RWPE2 (cell line): ENCODE results near the gene PLEKHG2.
"Not testable (repeated sequence)": the region's sequence is repeated elsewhere in the genome, so short reads cannot be mapped to it uniquely, and the experiment has no call there.

Experiments
- ATAC-seq: fragments of 200-7000 bp; cut with Tn5 transposase; 3 replicates; pipeline ENCODE4 v1.9.1; 2021; ENCODE audit warnings: low read depth
- DNase-seq: peaks from one replicate; pipeline ENCODE4 v3.0.0-alpha.2; 2020; ENCODE audit warnings: low spot score
- H3K27ac ChIP-seq: fragments of 450-650 bp; 2 replicates; pipeline ENCODE4 v1.5.1; 2017; ENCODE audit warnings: mild to moderate bottlenecking; ENCODE audit not compliant: poor library complexity, severe bottlenecking
- H3K27me3 ChIP-seq: fragments of 250-450 bp; sonication (Bioruptor Pico); 2 replicates; pipeline ENCODE4 v1.5.1; 2021; ENCODE audit warnings: mild to moderate bottlenecking, moderate library complexity; ENCODE audit not compliant: insufficient read depth, poor library complexity, severe bottlenecking
- H3K36me3 ChIP-seq: fragments of 250-450 bp; sonication (Bioruptor Pico); 2 replicates; pipeline ENCODE4 v1.5.1; 2020; ENCODE audit warnings: low read depth, mild to moderate bottlenecking, moderate library complexity
- H3K4me1 ChIP-seq: fragments of 250-450 bp; sonication (Bioruptor Pico); 2 replicates; pipeline ENCODE4 v1.5.1; 2021; ENCODE audit warnings: mild to moderate bottlenecking, moderate library complexity; ENCODE audit not compliant: insufficient read depth, poor library complexity, severe bottlenecking
- H3K4me3 ChIP-seq: fragments of 250-450 bp; sonication (Bioruptor Pico); 2 replicates; pipeline ENCODE4 v1.5.1; 2021; ENCODE audit warnings: mild to moderate bottlenecking, moderate library complexity; ENCODE audit not compliant: severe bottlenecking
- H3K9me3 ChIP-seq: fragments of 250-450 bp; sonication (Bioruptor Pico); 2 replicates; pipeline ENCODE4 v1.5.1; 2021; ENCODE audit warnings: mild to moderate bottlenecking, moderate library complexity; ENCODE audit not compliant: severe bottlenecking
- TF ChIP-seq, protein P1 (sequence below): fragments of 450-650 bp; IDR thresholded peaks from one replicate; pipeline ENCODE4 v1.5.1; 2017; ENCODE audit warnings: mild to moderate bottlenecking, moderate library complexity; ENCODE audit not compliant: poor library complexity, severe bottlenecking

Gene PLEKHG2

DNA sequence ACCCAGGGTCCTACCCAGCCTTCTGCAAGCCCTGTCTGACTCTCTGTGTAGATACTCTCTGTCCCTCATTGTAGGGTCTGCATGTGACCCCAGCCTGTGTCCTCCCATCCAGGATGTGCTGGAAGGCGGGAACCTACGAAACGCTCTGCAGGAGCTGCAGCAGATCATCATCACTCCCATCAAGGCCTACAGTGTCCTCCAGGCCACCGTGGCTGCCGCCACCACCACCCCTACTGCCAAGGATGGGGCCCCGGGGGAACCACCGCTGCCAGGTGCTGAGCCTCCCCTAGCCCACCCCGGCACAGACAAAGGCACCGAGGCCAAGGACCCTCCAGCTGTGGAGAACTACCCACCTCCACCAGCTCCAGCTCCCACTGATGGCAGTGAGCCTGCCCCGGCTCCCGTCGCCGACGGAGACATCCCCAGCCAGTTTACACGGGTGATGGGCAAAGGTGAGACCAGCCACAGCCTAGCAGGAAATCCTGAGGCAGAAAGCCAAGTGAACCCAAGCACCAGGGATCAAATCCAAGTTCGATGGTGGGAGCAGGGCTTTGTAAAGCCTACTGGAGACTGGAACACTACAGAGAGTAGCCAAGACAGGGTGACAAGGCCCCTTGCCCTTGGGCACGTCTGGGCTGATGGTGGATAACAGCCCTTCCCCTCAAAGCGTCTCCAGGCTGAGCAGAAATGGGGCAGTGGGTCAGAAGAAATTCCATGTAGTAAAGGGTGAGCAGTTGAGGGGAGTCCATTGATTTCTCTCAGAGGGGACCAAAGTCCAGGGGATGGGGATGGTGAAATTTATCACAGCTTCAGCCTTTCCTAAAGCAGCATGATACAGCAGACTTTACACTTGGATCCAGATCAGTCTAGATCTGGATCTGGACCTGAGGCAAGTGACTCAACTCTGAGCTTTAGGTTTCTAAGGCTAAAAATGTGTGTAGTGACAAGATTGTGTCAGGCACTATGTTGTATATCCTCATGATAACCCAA lies 34.8 kb upstream of the PLEKHG2 start:
- H3K27me3 ChIP-seq = no peaks in the 10 kb centered on the region
- H3K4me3 ChIP-seq = no peak overlapping the region
- H3K36me3 ChIP-seq = peaks cover 75% of the 10 kb centered on the region
- H3K4me1 ChIP-seq = no peaks in the 10 kb centered on the region
- TF ChIP-seq, protein P1, sequence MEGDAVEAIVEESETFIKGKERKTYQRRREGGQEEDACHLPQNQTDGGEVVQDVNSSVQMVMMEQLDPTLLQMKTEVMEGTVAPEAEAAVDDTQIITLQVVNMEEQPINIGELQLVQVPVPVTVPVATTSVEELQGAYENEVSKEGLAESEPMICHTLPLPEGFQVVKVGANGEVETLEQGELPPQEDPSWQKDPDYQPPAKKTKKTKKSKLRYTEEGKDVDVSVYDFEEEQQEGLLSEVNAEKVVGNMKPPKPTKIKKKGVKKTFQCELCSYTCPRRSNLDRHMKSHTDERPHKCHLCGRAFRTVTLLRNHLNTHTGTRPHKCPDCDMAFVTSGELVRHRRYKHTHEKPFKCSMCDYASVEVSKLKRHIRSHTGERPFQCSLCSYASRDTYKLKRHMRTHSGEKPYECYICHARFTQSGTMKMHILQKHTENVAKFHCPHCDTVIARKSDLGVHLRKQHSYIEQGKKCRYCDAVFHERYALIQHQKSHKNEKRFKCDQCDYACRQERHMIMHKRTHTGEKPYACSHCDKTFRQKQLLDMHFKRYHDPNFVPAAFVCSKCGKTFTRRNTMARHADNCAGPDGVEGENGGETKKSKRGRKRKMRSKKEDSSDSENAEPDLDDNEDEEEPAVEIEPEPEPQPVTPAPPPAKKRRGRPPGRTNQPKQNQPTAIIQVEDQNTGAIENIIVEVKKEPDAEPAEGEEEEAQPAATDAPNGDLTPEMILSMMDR = no peak
- H3K27ac ChIP-seq = no peak overlapping the region
- DNase-seq (no peak), ATAC-seq (no peak)
- no peaks in the 10 kb centered on the region for H3K9me3 ChIP-seq

DNA sequence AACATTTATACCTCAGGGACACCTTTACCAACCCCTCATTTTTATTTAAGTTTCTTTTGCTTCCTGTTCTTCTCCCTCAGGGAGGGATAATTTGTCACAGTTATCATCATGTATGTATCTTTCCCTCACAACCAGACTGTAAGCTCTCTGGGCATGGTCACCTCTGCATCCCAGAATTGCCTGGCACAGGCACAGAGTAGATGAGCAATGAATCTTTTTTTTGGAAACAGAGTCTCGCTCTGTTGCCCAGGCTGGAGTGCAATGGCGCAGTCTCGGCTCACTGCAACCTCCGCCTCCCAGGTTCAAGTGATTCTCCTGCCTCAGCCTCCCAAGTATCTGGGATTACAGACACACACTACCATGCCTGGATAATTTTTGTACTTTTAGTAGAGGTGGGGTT lies 33.1 kb upstream of the PLEKHG2 start:
- ATAC-seq, H3K4me1 ChIP-seq, H3K4me3 ChIP-seq, DNase-seq, H3K9me3 ChIP-seq, H3K27ac ChIP-seq, H3K27me3 ChIP-seq: not testable (repeated sequence)
- H3K36me3 ChIP-seq = peaks cover 85% of the 10 kb centered on the region

DNA sequence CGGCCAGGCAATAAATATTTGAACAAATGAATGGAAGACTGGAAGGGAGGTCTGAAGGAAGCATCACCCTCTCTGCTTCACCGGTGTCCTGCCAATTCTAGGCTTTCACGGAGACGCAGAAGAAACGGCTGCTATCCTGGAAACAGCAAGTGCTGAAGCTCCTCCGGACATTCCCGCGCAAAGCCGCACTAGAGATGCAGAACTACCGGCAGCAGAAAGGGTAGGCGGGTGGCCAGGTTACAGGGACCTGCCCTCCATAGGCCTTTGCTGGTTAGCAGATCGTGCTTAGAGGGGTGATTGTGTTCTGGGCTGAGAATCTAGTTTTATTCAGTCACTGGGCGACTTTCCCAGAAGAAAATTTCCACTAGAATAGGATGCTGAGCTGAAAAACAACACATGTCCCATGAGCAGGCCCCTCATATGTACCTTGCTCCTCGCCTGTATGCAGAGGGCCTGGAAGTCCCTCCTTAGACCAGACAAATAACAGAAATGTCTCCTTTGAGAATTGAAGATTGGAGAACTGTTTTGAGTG lies 32.5 kb upstream of the PLEKHG2 start:
- no peak for DNase-seq
- Histone ChIP-seq H3K9me3 (no peaks in the 10 kb centered on the region), H3K27me3 (no peaks in the 10 kb centered on the region), H3K4me1 (no peaks in the 10 kb centered on the region), H3K36me3 (peaks cover 80% of the 10 kb centered on the region), H3K27ac (no peak overlapping the region), H3K4me3 (no peak overlapping the region)
- TF ChIP-seq, protein P1 = no peak
- ATAC-seq = no peak

DNA sequence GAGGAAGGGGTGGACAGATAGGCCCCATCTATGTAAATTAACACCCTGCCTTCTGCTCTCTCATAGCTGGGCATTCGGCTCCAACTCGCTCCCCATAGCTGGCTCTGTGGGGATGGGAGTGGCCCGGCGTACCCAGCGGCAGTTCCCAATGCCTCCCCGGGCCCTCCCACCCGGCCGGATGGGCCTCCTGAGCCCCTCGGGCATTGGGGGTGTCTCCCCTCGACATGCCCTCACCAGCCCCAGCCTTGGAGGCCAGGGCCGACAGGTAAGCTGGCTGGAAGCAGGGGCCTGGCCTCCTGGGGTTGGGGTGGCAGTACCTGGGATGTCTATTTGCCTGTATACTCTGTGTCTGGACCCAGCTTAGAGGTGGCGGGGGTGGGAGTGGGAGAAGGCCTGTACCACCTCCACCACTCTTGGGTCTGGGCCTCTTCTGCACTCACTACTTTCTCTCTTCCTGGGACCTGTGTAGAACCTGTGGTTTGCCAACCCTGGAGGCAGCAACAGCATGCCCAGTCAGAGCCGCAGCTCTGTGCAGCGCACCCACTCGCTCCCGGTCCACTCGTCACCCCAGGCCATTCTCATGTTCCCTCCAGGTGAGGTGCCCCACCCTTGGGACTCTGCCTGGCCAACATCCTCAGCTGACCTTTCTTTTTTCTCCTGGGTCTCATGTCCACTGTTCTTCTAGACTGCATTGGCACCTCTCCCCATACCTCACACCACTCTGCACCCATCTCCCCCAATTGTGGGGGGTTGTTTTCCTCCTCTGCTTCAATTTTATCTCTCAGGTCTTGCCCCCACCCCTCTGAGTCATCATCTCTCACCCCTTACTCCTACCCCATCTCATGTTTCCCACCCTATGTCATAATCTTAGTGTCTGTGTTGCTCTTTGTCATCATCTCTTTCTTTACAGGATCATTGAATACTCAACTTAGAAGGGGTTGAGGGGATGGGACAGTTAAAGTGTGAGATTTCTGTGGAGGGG lies 31.7 kb upstream of the PLEKHG2 start:
- Histone ChIP-seq H3K4me3 (no peak overlapping the region), H3K36me3 (peaks cover 73% of the 10 kb centered on the region), H3K27ac (no peak overlapping the region), H3K27me3 (no peaks in the 10 kb centered on the region), H3K9me3 (no peaks in the 10 kb centered on the region), H3K4me1 (no peaks in the 10 kb centered on the region)
- ATAC-seq (no peak), DNase-seq (no peak)
- TF ChIP-seq, protein P1 = no peak
